GM21367 (cell line): Measurements from ENCODE around the gene PPP1R3F.
"Not testable (repeated sequence)": the region's sequence is repeated elsewhere in the genome, so short reads cannot be mapped to it uniquely, and the experiment has no call there.

Source experiments
- ATAC-seq: cut with Tn5 transposase; IDR thresholded peaks from one replicate; pipeline ENCODE4 v1.9.1; 2021; ENCODE audit not compliant: unreplicated experiment

The PPP1R3F gene

GRCh38 chrX:49270249-49270921 is 792 bp downstream of the PPP1R3F start:
- no peak for ATAC-seq

GRCh38 chrX:49271341-49271740 is 1.7 kb downstream of the PPP1R3F start:
- ATAC-seq: no peak

- ATAC-seq: no peak
These were observed 2.8 kb downstream of the PPP1R3F start for GRCh38 chrX:49272421-49272820.

GRCh38 chrX:49273181-49273727 is 3.7 kb downstream of the PPP1R3F start:
- no peak for ATAC-seq

GRCh38 chrX:49276207-49276606 is 6.6 kb downstream of the PPP1R3F start:
- ATAC-seq: no peak

GRCh38 chrX:49276671-49277534 is 7.3 kb downstream of the PPP1R3F start:
- no peak for ATAC-seq

- ATAC-seq: no peak
These were observed 7.9 kb downstream of the PPP1R3F start for GRCh38 chrX:49277535-49277830.

GRCh38 chrX:49278081-49278480 is 8.5 kb downstream of the PPP1R3F start:
- no peak for ATAC-seq

GRCh38 chrX:49282647-49283011 is 13.0 kb downstream of the PPP1R3F start:
- ATAC-seq: no peak

- no peak for ATAC-seq
These were observed 14.6 kb downstream of the PPP1R3F start for GRCh38 chrX:49284212-49284611.

GRCh38 chrX:49286136-49286535 is 16.5 kb downstream of the PPP1R3F start:
- ATAC-seq: no peak

- no peak for ATAC-seq
These were observed 17.0 kb downstream of the PPP1R3F start for GRCh38 chrX:49286581-49286980.

GRCh38 chrX:49287665-49288064 is 18.1 kb downstream of the PPP1R3F start:
- no peak for ATAC-seq

GRCh38 chrX:49290215-49290614 is 20.6 kb downstream of the PPP1R3F start:
- no peak for ATAC-seq

GRCh38 chrX:49291615-49292337 is 22.2 kb downstream of the PPP1R3F start:
- no peak for ATAC-seq

- no peak for ATAC-seq
These were observed 23.1 kb downstream of the PPP1R3F start for GRCh38 chrX:49292400-49293362.

GRCh38 chrX:49299293-49299692 is 29.7 kb downstream of the PPP1R3F start:
- not testable (repeated sequence) for ATAC-seq

- no peak for ATAC-seq
These were observed 31.1 kb downstream of the PPP1R3F start for GRCh38 chrX:49300703-49301102.

GRCh38 chrX:49303346-49303745 is 33.8 kb downstream of the PPP1R3F start, which contains the start of gene GAGE10:
TSS of gene GAGE10 (plus strand) at chrX:49303646. CDS start at chrX:49304860, 1,214 bp downstream.
- ATAC-seq: no peak

GRCh38 chrX:49307775-49308174 is 38.2 kb downstream of the PPP1R3F start:
- ATAC-seq: not testable (repeated sequence)
